Uterus (tissue), 2 donors: ENCODE data around the gene ZNF784.

Experiments used
- POLR2A ChIP-seq, 2 donors: fragments of 450-650 bp; IDR thresholded peaks; one replicate each; pipeline ENCODE4 v1.6.1; 2016; ENCODE audit warnings: antibody characterized with exemption in 2 of 2, mild to moderate bottlenecking in 1 of 2, moderate library complexity in 1 of 2
- TF ChIP-seq, protein P1 (sequence below), 4 experiments: fragments of 200-600 bp in 2 of 4; fragments of 450-650 bp in 2 of 4; sonication (generic) in 2 of 4; IDR thresholded peaks; one replicate each; pipeline ENCODE4 v1.5.1; 2016 to 2019; ENCODE audit warnings: antibody characterized with exemption in 4 of 4, mild to moderate bottlenecking in 2 of 4, moderate library complexity in 1 of 4

DNA sequence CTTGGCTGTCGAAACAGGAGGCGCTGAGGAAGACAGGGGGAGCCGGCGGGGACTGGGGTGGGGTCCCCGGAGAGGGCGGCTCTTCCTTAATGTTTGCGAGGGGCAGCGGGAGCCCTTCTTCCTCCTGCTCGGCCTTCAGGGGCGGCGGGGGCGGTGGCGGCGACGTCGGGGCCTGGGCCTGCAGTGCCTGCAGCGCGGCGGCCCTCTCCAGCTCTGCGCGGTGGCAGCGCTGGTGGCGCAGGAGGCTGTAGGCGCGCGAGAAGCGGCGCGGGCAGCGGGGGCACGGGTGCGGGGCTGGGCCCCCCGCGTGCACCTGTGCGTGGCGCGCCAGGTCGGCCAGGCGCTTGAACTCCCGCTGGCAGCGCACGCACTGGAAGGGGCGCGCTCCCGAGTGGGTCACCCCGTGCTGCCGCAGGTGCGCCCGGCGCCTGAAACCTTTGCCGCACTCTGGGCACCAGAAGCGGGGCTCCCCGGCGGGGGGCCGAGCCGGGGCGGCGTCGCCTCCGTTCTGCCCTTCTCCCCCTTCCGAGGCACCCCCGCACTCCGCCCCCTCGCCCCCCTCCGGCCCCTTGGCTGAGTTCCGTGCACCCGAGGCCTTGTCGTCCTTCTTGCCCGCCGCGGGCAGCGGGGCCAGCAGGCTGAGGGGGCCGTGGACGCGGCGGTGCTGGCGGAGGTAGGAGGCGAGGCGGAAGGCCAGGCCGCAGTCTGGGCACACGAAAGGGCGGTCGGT lies 46.2 kb downstream of the ZNF784 start:
- TF ChIP-seq, protein P1, sequence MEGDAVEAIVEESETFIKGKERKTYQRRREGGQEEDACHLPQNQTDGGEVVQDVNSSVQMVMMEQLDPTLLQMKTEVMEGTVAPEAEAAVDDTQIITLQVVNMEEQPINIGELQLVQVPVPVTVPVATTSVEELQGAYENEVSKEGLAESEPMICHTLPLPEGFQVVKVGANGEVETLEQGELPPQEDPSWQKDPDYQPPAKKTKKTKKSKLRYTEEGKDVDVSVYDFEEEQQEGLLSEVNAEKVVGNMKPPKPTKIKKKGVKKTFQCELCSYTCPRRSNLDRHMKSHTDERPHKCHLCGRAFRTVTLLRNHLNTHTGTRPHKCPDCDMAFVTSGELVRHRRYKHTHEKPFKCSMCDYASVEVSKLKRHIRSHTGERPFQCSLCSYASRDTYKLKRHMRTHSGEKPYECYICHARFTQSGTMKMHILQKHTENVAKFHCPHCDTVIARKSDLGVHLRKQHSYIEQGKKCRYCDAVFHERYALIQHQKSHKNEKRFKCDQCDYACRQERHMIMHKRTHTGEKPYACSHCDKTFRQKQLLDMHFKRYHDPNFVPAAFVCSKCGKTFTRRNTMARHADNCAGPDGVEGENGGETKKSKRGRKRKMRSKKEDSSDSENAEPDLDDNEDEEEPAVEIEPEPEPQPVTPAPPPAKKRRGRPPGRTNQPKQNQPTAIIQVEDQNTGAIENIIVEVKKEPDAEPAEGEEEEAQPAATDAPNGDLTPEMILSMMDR (IDR thresholded peaks at IDR 0.05) = no peak
- TF ChIP-seq POLR2A (IDR thresholded peaks at IDR 0.05) = no peak
